Endothelial cell of umbilical vein (primary cell): Measurements from ENCODE around the gene TMPRSS4. TPM values are rescaled to one million over a fixed set of nuclear protein-coding genes. Genes with fewer than 3 reads are reported as not detected.

Experiments
- BruUV-seq: library from RNA; stranded (reverse); fragments of 400-500 nt; replicated peaks from 2 replicates; lab custom pipeline; 2021; lab: Mats Ljungman, UMichigan
- CTCF ChIA-PET: fragments of 300-600, 350-600 bp; sonication (Branson Sonifier 250); formaldehyde crosslinking; loops from one replicate; lab custom pipeline; 2021; ENCODE audit warnings: antibody characterized with exemption, inconsistent platforms; lab: Charles Lee
- POLR2A ChIA-PET: fragments of 300-600, 350-600 bp; sonication (Branson Sonifier 250); formaldehyde crosslinking; loops from one replicate; lab custom pipeline; 2021; ENCODE audit warnings: antibody characterized with exemption, inconsistent platforms; lab: Charles Lee
- DNase-seq: peaks from one replicate; pipeline ENCODE4 v3.0.0-alpha.2; 2011; ENCODE audit warnings: low read depth, low spot score
- FAIRE-seq: peaks from 2 replicates; lab custom pipeline; 2011; peaks lifted over from hg19 to GRCh38; lab: Jason Lieb, UNC
- H2AFZ ChIP-seq: 2 replicates; pipeline ENCODE4 v1.6.0; 2012; ENCODE audit warnings: low read depth, low read length, control low read depth, inconsistent platforms
- H3K27ac ChIP-seq: 2 replicates; pipeline ENCODE4 v1.5.1; 2011; ENCODE audit warnings: low read depth, mild to moderate bottlenecking, control low read depth, low read length, moderate library complexity; ENCODE audit not compliant: insufficient read depth
- H3K27me3 ChIP-seq, 2 experiments: 2 replicates each; pipeline versions ENCODE4 v1.6.0 to v1.6.1; 2011; ENCODE audit warnings: low read length in 2 of 2, mixed read lengths in 1 of 2; ENCODE audit not compliant: control insufficient read depth in 2 of 2, insufficient read depth in 2 of 2
- H3K36me3 ChIP-seq, 2 experiments: 2 replicates in 1 of 2; 3 replicates in 1 of 2; pipeline ENCODE4 v1.5.1; 2011; ENCODE audit warnings: low read length in 2 of 2, mild to moderate bottlenecking in 1 of 2, moderate library complexity in 1 of 2; ENCODE audit not compliant: control insufficient read depth in 2 of 2, insufficient read depth in 2 of 2; ENCODE audit errors: extremely low read depth in 1 of 2
- H3K4me1 ChIP-seq: 3 replicates; pipeline ENCODE4 v1.5.1; 2011; ENCODE audit warnings: mild to moderate bottlenecking, low read length; ENCODE audit not compliant: control insufficient read depth, insufficient read depth; ENCODE audit errors: extremely low read depth
- H3K4me2 ChIP-seq: 2 replicates; pipeline ENCODE4 v1.6.1; 2011; ENCODE audit warnings: low read length, control low read depth, mixed read lengths; ENCODE audit not compliant: insufficient read depth
- H3K4me3 ChIP-seq, 3 experiments: fragments of 200-600 bp in 1 of 3; sonication (generic), shearing (Covaris generic) in 1 of 3; replicated peaks in 1 of 3; 2 replicates each; pipeline ENCODE4 v1.5.1; 2011 to 2016; ENCODE audit warnings: control low read depth in 3 of 3, low read length in 3 of 3, mild to moderate bottlenecking in 2 of 3, inconsistent platforms in 1 of 3, low read depth in 1 of 3, moderate library complexity in 1 of 3; ENCODE audit not compliant: insufficient read depth in 1 of 3
- H3K79me2 ChIP-seq: 2 replicates; pipeline ENCODE4 v1.6.0; 2012; ENCODE audit warnings: low read length, inconsistent platforms; ENCODE audit not compliant: control insufficient read depth, insufficient read depth
- H3K9ac ChIP-seq: replicated peaks from 2 replicates; pipeline ENCODE3; 2011; ENCODE audit warnings: low read length, control low read depth; ENCODE audit not compliant: insufficient read depth; ENCODE audit errors: extremely low read depth
- H3K9me1 ChIP-seq: replicated peaks from 3 replicates; pipeline ENCODE4 v1.6.0; 2011; ENCODE audit warnings: mild to moderate bottlenecking, low read length; ENCODE audit not compliant: control insufficient read depth, insufficient read depth; ENCODE audit errors: extremely low read depth
- H3K9me3 ChIP-seq: replicated peaks from 2 replicates; pipeline ENCODE4 v1.5.1; 2012; ENCODE audit warnings: low read length, inconsistent platforms; ENCODE audit not compliant: control insufficient read depth, insufficient read depth
- H4K20me1 ChIP-seq: replicated peaks from 2 replicates; pipeline ENCODE3; 2011; ENCODE audit warnings: mild to moderate bottlenecking, low read length; ENCODE audit not compliant: control insufficient read depth, insufficient read depth; ENCODE audit errors: extremely low read depth
- CTCF ChIP-seq, 2 donors: IDR thresholded peaks; 1 replicate in 1 of 2; 2 replicates in 1 of 2; pipeline ENCODE4 v1.5.1; 2011; ENCODE audit warnings: low read length in 2 of 2, mild to moderate bottlenecking in 2 of 2, moderate library complexity in 2 of 2, control low read depth in 1 of 2, inconsistent platforms in 1 of 2, low read depth in 1 of 2; ENCODE audit not compliant: insufficient read depth in 1 of 2; ENCODE audit errors: extremely low read depth in 1 of 2
- EZH2 ChIP-seq: IDR thresholded peaks from 2 replicates; pipeline ENCODE4 v1.6.1; 2012; ENCODE audit warnings: borderline replicate concordance, low read depth, mild to moderate bottlenecking, moderate library complexity, low read length, inconsistent platforms; ENCODE audit not compliant: severe bottlenecking
- FOS ChIP-seq: IDR thresholded peaks from 2 replicates; pipeline ENCODE4 v1.6.1; 2011; ENCODE audit warnings: mild to moderate bottlenecking, low read length, moderate library complexity, borderline replicate concordance; ENCODE audit not compliant: insufficient read depth
- GATA2 ChIP-seq: IDR thresholded peaks from 2 replicates; pipeline ENCODE4 v1.7.0; 2011; ENCODE audit warnings: low read depth, mild to moderate bottlenecking, moderate library complexity, mixed read lengths, low read length; ENCODE audit not compliant: insufficient read length, insufficient read depth
- JUN ChIP-seq: IDR thresholded peaks from 2 replicates; pipeline ENCODE4 v1.6.1; 2011; ENCODE audit warnings: borderline replicate concordance, low read depth; ENCODE audit not compliant: insufficient read length, insufficient read depth
- MAX ChIP-seq: IDR thresholded peaks from 2 replicates; pipeline ENCODE4 v1.6.1; 2011; ENCODE audit not compliant: insufficient read depth, insufficient read length
- MYC ChIP-seq: IDR thresholded peaks from one replicate; pipeline ENCODE4 v1.6.1; 2011; ENCODE audit warnings: mild to moderate bottlenecking, low read depth, low read length
- POLR2A ChIP-seq: IDR thresholded peaks from 2 replicates; pipeline ENCODE4 v1.6.1; 2012; ENCODE audit warnings: low read depth, mild to moderate bottlenecking, control low read depth, low read length
- POLR2AphosphoS5 ChIP-seq: IDR thresholded peaks from 2 replicates; pipeline ENCODE4 v1.6.1; 2012; ENCODE audit warnings: low read depth, mild to moderate bottlenecking, control low read depth, low read length, moderate library complexity; ENCODE audit not compliant: insufficient read depth
- dilution Hi-C: fragments of 300-500 bp; cut with MboI; formaldehyde crosslinking; loops from one replicate; pipeline ENCODE4 v1.15.0; 2019; ENCODE audit warnings: low sequenced_read_pairs; ENCODE audit not compliant: extremely low pct_ligation_motif_present
- intact Hi-C: fragments of 100-400 bp; cut with micrococcal nuclease; formaldehyde crosslinking; loops from one replicate; pipeline ENCODE4 v1.10.0; 2022
- polyA plus RNA-seq, 4 experiments: library from polyadenylated mRNA; depleted of rRNA in 3 of 4; stranded (reverse) in 3 of 4; unstranded in 1 of 4; fragments of >200 nt; gene quantifications; 2 replicates each; pipeline versions ENCODE4 v1.2.1 to v1.2.3, GENCODE V29; 2011 to 2012; ENCODE audit warnings: missing spikeins in 1 of 4
- total RNA-seq: library from RNA; stranded (reverse); gene quantifications from 2 replicates; pipeline ENCODE4 v1.2.3, GENCODE V29; 2021

Gene TMPRSS4
- total and polyA plus RNA-seq, 2 donors (not counting 3 experiments of a cell fraction or from before 2014, with no cell fraction given): not detected

GRCh38 chr11:118068945-118069612 lies 7.8 kb upstream of the TMPRSS4 start:
- Histone ChIP-seq H3K9me1 (no peaks in the 10 kb centered on the region), H4K20me1 (no peaks in the 10 kb centered on the region), H3K4me1 (no peaks in the 10 kb centered on the region), H3K9ac (no peak overlapping the region), H3K4me3 (no peak overlapping the region), H3K36me3 (no peaks in the 10 kb centered on the region), H3K27me3 (no peaks in the 10 kb centered on the region), H3K9me3 (no peaks in the 10 kb centered on the region), H2AFZ (no peak overlapping the region), H3K79me2 (no peaks in the 10 kb centered on the region), H3K4me2 (no peak overlapping the region), H3K27ac (no peak overlapping the region)
- intact Hi-C loops (loop anchor here (10.0 kb wide), 1 partner anchor 64 kb away; no protein-coding TSS in a partner anchor), dilution Hi-C loops (no loop called here)
- ChIA-PET CTCF (no interaction called here), POLR2A (no interaction called here)
- BruUV-seq: no TSS peak
- no peak for FAIRE-seq
- TF ChIP-seq MYC: no peak
- no peak for TF ChIP-seq POLR2AphosphoS5
- TF ChIP-seq JUN: no peak
- no peak for TF ChIP-seq MAX
- no peak for TF ChIP-seq POLR2A
- TF ChIP-seq EZH2: no peak
- no peak for TF ChIP-seq CTCF (IDR thresholded peaks at IDR 0.05; ENCODE audit: extremely low read depth in 1 of 2, insufficient read depth in 1 of 2, low read depth in 1 of 2, low read length in 2 of 2)
- TF ChIP-seq FOS: no peak
- TF ChIP-seq GATA2: no peak
- no peak for DNase-seq
